ENCODE results near the gene TIGAR. TPM values are rescaled to one million over a fixed set of nuclear protein-coding genes. Genes with fewer than 3 reads are reported as not detected.

The TIGAR gene
- polyA plus RNA-seq, 1 donor from 2014 or later, result 10.0 TPM

DNA sequence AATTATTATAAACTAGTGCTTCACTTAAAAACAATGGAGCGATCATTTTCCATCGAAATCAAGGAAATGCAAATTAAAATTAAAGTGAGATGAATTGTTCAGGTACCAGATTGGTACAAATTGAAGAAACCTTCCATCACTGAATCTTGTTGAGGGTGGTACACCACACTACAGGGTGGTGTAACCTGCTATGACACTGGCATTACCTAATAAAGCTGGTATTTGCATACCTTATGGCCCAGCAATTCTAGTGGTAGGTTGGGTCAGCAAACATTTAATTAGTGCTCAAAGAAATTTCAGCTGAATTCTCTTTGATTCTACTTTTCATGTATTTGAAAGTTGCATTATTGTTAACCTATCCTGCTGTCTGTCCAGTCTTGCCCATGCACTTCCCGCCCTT lies 9.2 kb downstream of the TIGAR start:
- H3K79me2 ChIP-seq (replicated peaks; ENCODE audit: insufficient read depth, low read length), result no peaks in the 10 kb centered on the region
- H3K9me2 ChIP-seq (ENCODE audit: insufficient read depth, low read length), result no peaks in the 10 kb centered on the region
- no peaks in the 10 kb centered on the region for H4K20me1 ChIP-seq (ENCODE audit: insufficient read depth)
- no peak overlapping the region for H3K4me2 ChIP-seq (ENCODE audit: low read length)
- H3F3A ChIP-seq (ENCODE audit: insufficient read depth, low read length, poor library complexity, severe bottlenecking), result no peaks in the 10 kb centered on the region
- no peak overlapping the region for H3K27ac ChIP-seq (ENCODE audit: low read length)
- H3K27me3 ChIP-seq (ENCODE audit: insufficient read depth, low read depth, low read length), result no peaks in the 10 kb centered on the region
- no peak overlapping the region for H3K4me3 ChIP-seq (ENCODE audit: low read length)
- H3K9me3 ChIP-seq (ENCODE audit: low read length), result no peaks in the 10 kb centered on the region
- no peak overlapping the region for H2AFZ ChIP-seq (ENCODE audit: low read depth, low read length)
- no peak overlapping the region for H3K9ac ChIP-seq (ENCODE audit: low read length)
- TF ChIP-seq, protein P1, sequence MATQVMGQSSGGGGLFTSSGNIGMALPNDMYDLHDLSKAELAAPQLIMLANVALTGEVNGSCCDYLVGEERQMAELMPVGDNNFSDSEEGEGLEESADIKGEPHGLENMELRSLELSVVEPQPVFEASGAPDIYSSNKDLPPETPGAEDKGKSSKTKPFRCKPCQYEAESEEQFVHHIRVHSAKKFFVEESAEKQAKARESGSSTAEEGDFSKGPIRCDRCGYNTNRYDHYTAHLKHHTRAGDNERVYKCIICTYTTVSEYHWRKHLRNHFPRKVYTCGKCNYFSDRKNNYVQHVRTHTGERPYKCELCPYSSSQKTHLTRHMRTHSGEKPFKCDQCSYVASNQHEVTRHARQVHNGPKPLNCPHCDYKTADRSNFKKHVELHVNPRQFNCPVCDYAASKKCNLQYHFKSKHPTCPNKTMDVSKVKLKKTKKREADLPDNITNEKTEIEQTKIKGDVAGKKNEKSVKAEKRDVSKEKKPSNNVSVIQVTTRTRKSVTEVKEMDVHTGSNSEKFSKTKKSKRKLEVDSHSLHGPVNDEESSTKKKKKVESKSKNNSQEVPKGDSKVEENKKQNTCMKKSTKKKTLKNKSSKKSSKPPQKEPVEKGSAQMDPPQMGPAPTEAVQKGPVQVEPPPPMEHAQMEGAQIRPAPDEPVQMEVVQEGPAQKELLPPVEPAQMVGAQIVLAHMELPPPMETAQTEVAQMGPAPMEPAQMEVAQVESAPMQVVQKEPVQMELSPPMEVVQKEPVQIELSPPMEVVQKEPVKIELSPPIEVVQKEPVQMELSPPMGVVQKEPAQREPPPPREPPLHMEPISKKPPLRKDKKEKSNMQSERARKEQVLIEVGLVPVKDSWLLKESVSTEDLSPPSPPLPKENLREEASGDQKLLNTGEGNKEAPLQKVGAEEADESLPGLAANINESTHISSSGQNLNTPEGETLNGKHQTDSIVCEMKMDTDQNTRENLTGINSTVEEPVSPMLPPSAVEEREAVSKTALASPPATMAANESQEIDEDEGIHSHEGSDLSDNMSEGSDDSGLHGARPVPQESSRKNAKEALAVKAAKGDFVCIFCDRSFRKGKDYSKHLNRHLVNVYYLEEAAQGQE (IDR thresholded peaks at IDR 0.05; ENCODE audit: borderline replicate concordance), result no peak
- TF ChIP-seq SMC3 (conservative IDR thresholded peaks at IDR 0.05; ENCODE audit: poor library complexity) (no peak), TAF1 (IDR thresholded peaks at IDR 0.05; ENCODE audit: low read depth) (no peak), POLR2AphosphoS5 (IDR thresholded peaks at IDR 0.05) (no peak), EZH2 (IDR thresholded peaks at IDR 0.05; ENCODE audit: borderline replicate concordance, insufficient read depth, low read length, poor library complexity, severe bottlenecking) (no peak), RAD21 (conservative IDR thresholded peaks at IDR 0.05) (no peak), EP300 (conservative IDR thresholded peaks at IDR 0.05; ENCODE audit: poor library complexity, severe bottlenecking) (no peak), MXI1 (conservative IDR thresholded peaks at IDR 0.05; ENCODE audit: poor library complexity, severe bottlenecking) (no peak)
- TF ChIP-seq, protein P2, sequence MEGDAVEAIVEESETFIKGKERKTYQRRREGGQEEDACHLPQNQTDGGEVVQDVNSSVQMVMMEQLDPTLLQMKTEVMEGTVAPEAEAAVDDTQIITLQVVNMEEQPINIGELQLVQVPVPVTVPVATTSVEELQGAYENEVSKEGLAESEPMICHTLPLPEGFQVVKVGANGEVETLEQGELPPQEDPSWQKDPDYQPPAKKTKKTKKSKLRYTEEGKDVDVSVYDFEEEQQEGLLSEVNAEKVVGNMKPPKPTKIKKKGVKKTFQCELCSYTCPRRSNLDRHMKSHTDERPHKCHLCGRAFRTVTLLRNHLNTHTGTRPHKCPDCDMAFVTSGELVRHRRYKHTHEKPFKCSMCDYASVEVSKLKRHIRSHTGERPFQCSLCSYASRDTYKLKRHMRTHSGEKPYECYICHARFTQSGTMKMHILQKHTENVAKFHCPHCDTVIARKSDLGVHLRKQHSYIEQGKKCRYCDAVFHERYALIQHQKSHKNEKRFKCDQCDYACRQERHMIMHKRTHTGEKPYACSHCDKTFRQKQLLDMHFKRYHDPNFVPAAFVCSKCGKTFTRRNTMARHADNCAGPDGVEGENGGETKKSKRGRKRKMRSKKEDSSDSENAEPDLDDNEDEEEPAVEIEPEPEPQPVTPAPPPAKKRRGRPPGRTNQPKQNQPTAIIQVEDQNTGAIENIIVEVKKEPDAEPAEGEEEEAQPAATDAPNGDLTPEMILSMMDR (IDR thresholded peaks at IDR 0.05; ENCODE audit: poor library complexity, severe bottlenecking), result no peak
- H3K36me3 ChIP-seq (ENCODE audit: insufficient read depth, low read length), result peaks cover 4% of the 10 kb centered on the region

DNA sequence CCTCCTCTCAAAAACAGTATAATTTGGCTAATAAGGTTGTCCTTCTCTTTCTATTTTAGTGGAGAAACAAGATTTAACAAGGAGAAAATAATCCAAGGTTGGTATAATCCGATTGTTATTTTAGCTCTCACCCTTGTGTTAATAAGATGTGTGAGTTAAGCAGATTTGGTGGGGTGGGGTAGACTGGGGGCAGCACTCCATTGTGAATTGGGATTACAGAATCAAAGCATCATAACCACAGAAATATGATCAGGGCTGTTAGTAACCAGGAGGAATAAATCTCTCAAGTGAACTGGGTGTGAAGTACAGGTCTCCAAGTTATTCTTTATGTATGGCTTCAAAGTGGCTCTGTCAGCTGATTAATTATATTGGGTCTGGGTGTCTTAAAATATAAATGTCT lies 10.2 kb downstream of the TIGAR start:
- Histone ChIP-seq H3K4me3 (ENCODE audit: low read length) (no peak overlapping the region), H3K79me2 (replicated peaks; ENCODE audit: insufficient read depth, low read length) (no peaks in the 10 kb centered on the region), H3K9ac (ENCODE audit: low read length) (no peak overlapping the region), H3K36me3 (ENCODE audit: insufficient read depth, low read length) (peaks cover 4% of the 10 kb centered on the region), H2AFZ (ENCODE audit: low read depth, low read length) (no peak overlapping the region), H3K27ac (ENCODE audit: low read length) (no peak overlapping the region), H3K9me3 (ENCODE audit: low read length) (no peaks in the 10 kb centered on the region), H3K27me3 (ENCODE audit: insufficient read depth, low read depth, low read length) (no peaks in the 10 kb centered on the region), H3K4me2 (ENCODE audit: low read length) (no peak overlapping the region), H3K9me2 (ENCODE audit: insufficient read depth, low read length) (no peaks in the 10 kb centered on the region), H3F3A (ENCODE audit: insufficient read depth, low read length, poor library complexity, severe bottlenecking) (no peaks in the 10 kb centered on the region), H4K20me1 (ENCODE audit: insufficient read depth) (no peaks in the 10 kb centered on the region)
- TF ChIP-seq EZH2 (IDR thresholded peaks at IDR 0.05; ENCODE audit: borderline replicate concordance, insufficient read depth, low read length, poor library complexity, severe bottlenecking) (no peak), MXI1 (conservative IDR thresholded peaks at IDR 0.05; ENCODE audit: poor library complexity, severe bottlenecking) (no peak), TAF1 (IDR thresholded peaks at IDR 0.05; ENCODE audit: low read depth) (no peak), EP300 (conservative IDR thresholded peaks at IDR 0.05; ENCODE audit: poor library complexity, severe bottlenecking) (no peak), RAD21 (conservative IDR thresholded peaks at IDR 0.05) (no peak), SMC3 (conservative IDR thresholded peaks at IDR 0.05; ENCODE audit: poor library complexity) (no peak), POLR2AphosphoS5 (IDR thresholded peaks at IDR 0.05) (no peak)
- TF ChIP-seq, protein P1 (IDR thresholded peaks at IDR 0.05; ENCODE audit: borderline replicate concordance), result no peak
- TF ChIP-seq, protein P2 (IDR thresholded peaks at IDR 0.05; ENCODE audit: poor library complexity, severe bottlenecking), result no peak
